Suprapubic skin (tissue), 4 donors: ENCODE results near the gene FRMPD4. TPM values are rescaled to one million over a fixed set of nuclear protein-coding genes. Genes with fewer than 3 reads are reported as not detected.

Experiments
- DNase-seq, 2 donors: peaks; one replicate each; pipeline ENCODE4 v3.0.0-alpha.2; 2019; ENCODE audit warnings: low spot score in 2 of 2
- H3K27ac ChIP-seq: fragments of 200-600 bp; sonication (generic); one replicate; pipeline ENCODE4 v1.5.1; 2019
- H3K27me3 ChIP-seq: fragments of 200-600 bp; sonication (generic); one replicate; pipeline ENCODE4 v1.5.1; 2019
- H3K36me3 ChIP-seq: fragments of 200-600 bp; sonication (generic); one replicate; pipeline ENCODE4 v1.5.1; 2019
- H3K4me1 ChIP-seq: fragments of 200-600 bp; sonication (generic); one replicate; pipeline ENCODE4 v1.5.1; 2019
- H3K4me3 ChIP-seq: fragments of 200-600 bp; sonication (generic); one replicate; pipeline ENCODE4 v1.5.1; 2019; ENCODE audit warnings: mild to moderate bottlenecking
- H3K9me3 ChIP-seq: fragments of 200-600 bp; sonication (generic); one replicate; pipeline ENCODE4 v1.5.1; 2019
- CTCF ChIP-seq, 2 donors: fragments of 200-600 bp in 1 of 2; fragments of 450-650 bp in 1 of 2; sonication (generic) in 1 of 2; IDR thresholded peaks; one replicate each; pipeline ENCODE4 v1.5.1; 2016 to 2019; ENCODE audit warnings: antibody characterized with exemption in 2 of 2, mild to moderate bottlenecking in 1 of 2, moderate library complexity in 1 of 2
- EP300 ChIP-seq: sonication (generic); formaldehyde crosslinking; IDR thresholded peaks from one replicate; pipeline ENCODE4 v1.6.1; 2017; ENCODE audit warnings: antibody characterized with exemption
- POLR2A ChIP-seq, 2 donors: fragments of 450-650 bp; IDR thresholded peaks; one replicate each; pipeline ENCODE4 v1.6.1; 2017; ENCODE audit warnings: antibody characterized with exemption in 2 of 2, mild to moderate bottlenecking in 2 of 2, moderate library complexity in 2 of 2
- POLR2AphosphoS5 ChIP-seq, 3 donors: sonication (generic); formaldehyde crosslinking; IDR thresholded peaks; one replicate each; pipeline ENCODE4 v1.6.1; 2017; ENCODE audit warnings: antibody characterized with exemption in 3 of 3
- WGBS: methylation state at CpG from one replicate; pipeline ENCODE4 v1.1.5; 2018; 5-methylcytosine and 5-hydroxymethylcytosine counted together
- total RNA-seq, 4 donors: library from RNA; depleted of rRNA; stranded (reverse); fragments of >200 nt; gene quantifications; one replicate each; pipeline ENCODE4 v1.1.0, GENCODE V29; 2016

Gene FRMPD4
- total RNA-seq, 4 donors from 2014 or later: 0.08 to 0.13 TPM; not detected in 2

GRCh38 chrX:12423346-12423745 lies 285.1 kb downstream of the FRMPD4 start:
- no peaks in the 10 kb centered on the region for H3K36me3 ChIP-seq
- no peaks in the 10 kb centered on the region for H3K27me3 ChIP-seq
- no peak overlapping the region for H3K27ac ChIP-seq
- no peak overlapping the region for H3K4me3 ChIP-seq
- H3K9me3 ChIP-seq: no peaks in the 10 kb centered on the region
- WGBS: 52% methylated on average over 1 of the region's 1 CpG
- DNase-seq: no peak
- no peaks in the 10 kb centered on the region for H3K4me1 ChIP-seq
- TF ChIP-seq EP300 (no peak), CTCF (IDR thresholded peaks at IDR 0.05) (no peak), POLR2AphosphoS5 (IDR thresholded peaks at IDR 0.05) (no peak), POLR2A (IDR thresholded peaks at IDR 0.05) (no peak)

DNA sequence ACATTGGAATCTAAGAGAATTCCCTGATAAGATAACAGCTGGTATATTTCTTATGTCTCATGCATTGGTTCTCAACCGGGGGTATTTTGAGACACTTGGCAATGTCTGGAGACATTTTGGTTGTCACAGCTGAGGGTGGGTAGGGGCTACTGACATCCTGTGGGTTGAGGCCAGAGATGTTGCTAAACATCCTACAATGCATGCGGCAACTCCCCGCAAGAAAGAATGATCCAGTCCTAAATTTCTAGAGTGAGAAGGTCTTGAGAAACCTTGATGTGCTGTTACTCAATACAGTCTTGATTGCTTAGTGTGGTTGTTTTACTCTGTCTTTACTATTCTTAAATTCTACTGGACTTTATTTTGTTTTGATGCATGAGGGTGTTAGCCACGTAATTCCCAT lies 287.2 kb downstream of the FRMPD4 start:
- 90% methylated on average over 4 of the region's 4 CpGs for WGBS
- H3K9me3 ChIP-seq: no peaks in the 10 kb centered on the region
- H3K36me3 ChIP-seq: no peaks in the 10 kb centered on the region
- no peaks in the 10 kb centered on the region for H3K27me3 ChIP-seq
- no peak overlapping the region for H3K27ac ChIP-seq
- no peaks in the 10 kb centered on the region for H3K4me1 ChIP-seq
- H3K4me3 ChIP-seq: no peak overlapping the region
- DNase-seq: no peak
- TF ChIP-seq POLR2AphosphoS5 (IDR thresholded peaks at IDR 0.05) (no peak), EP300 (no peak), POLR2A (IDR thresholded peaks at IDR 0.05) (no peak), CTCF (IDR thresholded peaks at IDR 0.05) (no peak)

- Histone ChIP-seq H3K27me3 (no peaks in the 10 kb centered on the region), H3K4me3 (no peak overlapping the region), H3K36me3 (no peaks in the 10 kb centered on the region), H3K27ac (no peak overlapping the region), H3K4me1 (no peaks in the 10 kb centered on the region), H3K9me3 (no peaks in the 10 kb centered on the region)
- DNase-seq: no peak
- TF ChIP-seq POLR2AphosphoS5 (IDR thresholded peaks at IDR 0.05): no peak
- no peak for TF ChIP-seq EP300
- TF ChIP-seq POLR2A (IDR thresholded peaks at IDR 0.05): no peak
- no peak for TF ChIP-seq CTCF (IDR thresholded peaks at IDR 0.05)
- 72% methylated on average over 2 of the region's 2 CpGs for WGBS
Measured at GRCh38 chrX:12426420-12426819, 288.1 kb downstream of the FRMPD4 start.

DNA sequence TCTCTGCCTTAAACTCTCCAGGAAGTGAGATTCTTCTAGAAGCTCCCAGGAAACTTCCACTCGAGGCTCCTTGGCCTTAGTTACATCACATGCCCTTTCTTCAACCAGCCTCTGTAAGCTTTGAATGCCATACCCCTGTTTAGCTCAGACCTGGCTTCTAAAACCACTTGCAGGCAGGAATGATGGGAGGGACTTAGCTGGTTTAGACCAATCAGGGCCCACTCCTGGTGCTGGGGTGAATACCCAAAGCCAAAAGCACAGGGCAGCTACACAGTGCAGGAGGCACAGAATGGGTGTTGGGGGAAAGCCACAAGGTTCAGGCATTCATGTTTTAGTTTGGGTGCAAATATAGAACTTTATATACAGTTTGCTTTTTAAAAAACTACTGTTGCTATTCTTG lies 296.2 kb downstream of the FRMPD4 start:
- Histone ChIP-seq H3K4me3 (no peak overlapping the region), H3K9me3 (no peaks in the 10 kb centered on the region), H3K27ac (no peak overlapping the region), H3K27me3 (no peaks in the 10 kb centered on the region), H3K4me1 (no peaks in the 10 kb centered on the region), H3K36me3 (no peaks in the 10 kb centered on the region)
- WGBS: 44% methylated on average over 1 of the region's 1 CpG
- TF ChIP-seq CTCF (IDR thresholded peaks at IDR 0.05) (no peak), EP300 (no peak), POLR2AphosphoS5 (IDR thresholded peaks at IDR 0.05) (no peak), POLR2A (IDR thresholded peaks at IDR 0.05) (no peak)
- no peak for DNase-seq

DNA sequence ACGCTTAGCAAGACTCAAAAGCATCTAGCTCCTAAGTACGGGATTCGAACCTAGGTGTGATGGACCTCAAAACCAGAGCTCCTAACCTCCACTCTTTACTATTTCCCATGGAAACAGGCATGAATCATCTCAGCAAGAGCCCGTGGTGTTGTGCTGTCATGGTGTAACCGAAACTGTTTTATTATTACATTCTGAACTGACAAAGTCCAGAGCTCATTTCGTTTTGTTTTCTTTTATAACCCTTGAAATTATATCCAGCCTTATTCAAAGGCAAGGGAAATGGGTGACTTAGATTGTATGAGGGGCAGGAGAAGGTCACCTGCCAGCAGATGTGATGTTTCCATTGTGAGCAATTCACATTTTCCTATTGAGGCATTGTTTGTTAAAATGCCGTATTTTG lies 301.1 kb downstream of the FRMPD4 start:
- DNase-seq: no peak
- H3K4me3 ChIP-seq: no peak overlapping the region
- no peaks in the 10 kb centered on the region for H3K4me1 ChIP-seq
- no peaks in the 10 kb centered on the region for H3K9me3 ChIP-seq
- WGBS: 66% methylated on average over 7 of the region's 7 CpGs
- TF ChIP-seq POLR2AphosphoS5 (IDR thresholded peaks at IDR 0.05) (no peak), CTCF (IDR thresholded peaks at IDR 0.05) (no peak), POLR2A (IDR thresholded peaks at IDR 0.05) (no peak), EP300 (no peak)
- no peaks in the 10 kb centered on the region for H3K27me3 ChIP-seq
- H3K27ac ChIP-seq: no peak overlapping the region
- no peaks in the 10 kb centered on the region for H3K36me3 ChIP-seq
